ENCODE data around the gene LRP1B.

LRP1B gene

DNA sequence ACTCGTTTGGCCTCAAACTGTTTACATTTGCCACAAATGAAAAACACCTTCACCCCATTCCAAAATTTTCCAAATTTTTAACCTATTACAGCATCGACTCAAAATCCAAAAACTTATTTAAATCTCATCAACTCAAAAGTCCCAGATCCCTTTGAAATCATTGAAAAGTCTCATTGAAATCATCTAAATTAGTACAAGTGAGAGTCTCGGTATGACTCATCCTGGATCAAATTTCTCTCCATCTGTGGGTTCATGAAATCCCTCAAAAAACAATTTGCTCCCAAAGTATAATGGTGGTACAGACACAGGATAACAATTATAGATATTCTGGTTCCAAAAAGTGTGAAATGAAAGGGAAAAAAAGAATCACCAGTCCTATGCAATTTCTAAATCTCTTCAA lies 65.1 kb downstream of the LRP1B start:
- no peak for TF ChIP-seq EZH2phosphoT487 (IDR thresholded peaks at IDR 0.05; ENCODE audit: borderline replicate concordance, low read length)
- TF ChIP-seq, protein P1, sequence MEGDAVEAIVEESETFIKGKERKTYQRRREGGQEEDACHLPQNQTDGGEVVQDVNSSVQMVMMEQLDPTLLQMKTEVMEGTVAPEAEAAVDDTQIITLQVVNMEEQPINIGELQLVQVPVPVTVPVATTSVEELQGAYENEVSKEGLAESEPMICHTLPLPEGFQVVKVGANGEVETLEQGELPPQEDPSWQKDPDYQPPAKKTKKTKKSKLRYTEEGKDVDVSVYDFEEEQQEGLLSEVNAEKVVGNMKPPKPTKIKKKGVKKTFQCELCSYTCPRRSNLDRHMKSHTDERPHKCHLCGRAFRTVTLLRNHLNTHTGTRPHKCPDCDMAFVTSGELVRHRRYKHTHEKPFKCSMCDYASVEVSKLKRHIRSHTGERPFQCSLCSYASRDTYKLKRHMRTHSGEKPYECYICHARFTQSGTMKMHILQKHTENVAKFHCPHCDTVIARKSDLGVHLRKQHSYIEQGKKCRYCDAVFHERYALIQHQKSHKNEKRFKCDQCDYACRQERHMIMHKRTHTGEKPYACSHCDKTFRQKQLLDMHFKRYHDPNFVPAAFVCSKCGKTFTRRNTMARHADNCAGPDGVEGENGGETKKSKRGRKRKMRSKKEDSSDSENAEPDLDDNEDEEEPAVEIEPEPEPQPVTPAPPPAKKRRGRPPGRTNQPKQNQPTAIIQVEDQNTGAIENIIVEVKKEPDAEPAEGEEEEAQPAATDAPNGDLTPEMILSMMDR (IDR thresholded peaks at IDR 0.05; ENCODE audit: low read depth, low read length, poor library complexity, severe bottlenecking): no peak
- Histone ChIP-seq H3K4me1 (ENCODE audit: control insufficient read depth, low read length) (no peaks in the 10 kb centered on the region), H3K27me3 (ENCODE audit: control insufficient read depth, low read length) (no peaks in the 10 kb centered on the region), H3K9me2 (replicated peaks; ENCODE audit: control insufficient read depth, low read length) (no peaks in the 10 kb centered on the region), H3K27ac (ENCODE audit: low read depth, low read length) (no peak overlapping the region), H4K20me1 (ENCODE audit: control insufficient read depth, insufficient read depth, low read depth, low read length) (no peaks in the 10 kb centered on the region), H3K79me2 (ENCODE audit: control insufficient read depth, low read length) (no peaks in the 10 kb centered on the region), H3K4me3 (ENCODE audit: low read length) (no peak overlapping the region), H3K4me2 (ENCODE audit: low read length) (no peak overlapping the region), H3K9me3 (ENCODE audit: control insufficient read depth, insufficient read depth, low read length) (no peaks in the 10 kb centered on the region), H3K36me3 (ENCODE audit: control insufficient read depth, low read length) (no peaks in the 10 kb centered on the region), H3F3A (ENCODE audit: control insufficient read depth, insufficient read depth) (no peaks in the 10 kb centered on the region)

DNA sequence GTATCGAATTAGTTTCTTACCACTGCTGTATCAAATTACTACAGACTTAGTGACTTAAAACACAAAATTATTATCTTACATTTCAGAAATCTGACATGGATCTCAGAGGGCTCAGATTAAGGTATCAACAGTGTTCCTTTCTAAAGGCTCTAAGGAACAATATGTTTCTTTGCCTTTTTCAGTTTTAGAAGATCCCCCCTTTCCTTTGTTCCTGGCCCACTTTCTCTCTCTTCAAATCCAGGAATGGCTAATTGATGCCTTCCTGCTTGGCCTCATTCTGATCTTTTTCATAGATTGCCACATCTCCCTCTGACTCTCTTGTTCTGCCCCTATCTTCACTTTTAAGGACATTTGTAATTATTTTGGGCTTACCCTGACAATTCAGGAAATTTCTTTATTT lies 65.7 kb downstream of the LRP1B start:
- Histone ChIP-seq H3K4me1 (ENCODE audit: control insufficient read depth, low read length) (no peaks in the 10 kb centered on the region), H4K20me1 (ENCODE audit: control insufficient read depth, insufficient read depth, low read depth, low read length) (no peaks in the 10 kb centered on the region), H3K4me3 (ENCODE audit: low read length) (no peak overlapping the region), H3K36me3 (ENCODE audit: control insufficient read depth, low read length) (no peaks in the 10 kb centered on the region), H3F3A (ENCODE audit: control insufficient read depth, insufficient read depth) (no peaks in the 10 kb centered on the region), H3K27ac (ENCODE audit: low read depth, low read length) (no peak overlapping the region), H3K79me2 (ENCODE audit: control insufficient read depth, low read length) (no peaks in the 10 kb centered on the region), H3K27me3 (ENCODE audit: control insufficient read depth, low read length) (no peaks in the 10 kb centered on the region), H3K4me2 (ENCODE audit: low read length) (no peak overlapping the region), H3K9me3 (ENCODE audit: control insufficient read depth, insufficient read depth, low read length) (no peaks in the 10 kb centered on the region), H3K9me2 (replicated peaks; ENCODE audit: control insufficient read depth, low read length) (no peaks in the 10 kb centered on the region)
- TF ChIP-seq, protein P1 (IDR thresholded peaks at IDR 0.05; ENCODE audit: low read depth, low read length, poor library complexity, severe bottlenecking): no peak
- TF ChIP-seq EZH2phosphoT487 (IDR thresholded peaks at IDR 0.05; ENCODE audit: borderline replicate concordance, low read length): no peak

DNA sequence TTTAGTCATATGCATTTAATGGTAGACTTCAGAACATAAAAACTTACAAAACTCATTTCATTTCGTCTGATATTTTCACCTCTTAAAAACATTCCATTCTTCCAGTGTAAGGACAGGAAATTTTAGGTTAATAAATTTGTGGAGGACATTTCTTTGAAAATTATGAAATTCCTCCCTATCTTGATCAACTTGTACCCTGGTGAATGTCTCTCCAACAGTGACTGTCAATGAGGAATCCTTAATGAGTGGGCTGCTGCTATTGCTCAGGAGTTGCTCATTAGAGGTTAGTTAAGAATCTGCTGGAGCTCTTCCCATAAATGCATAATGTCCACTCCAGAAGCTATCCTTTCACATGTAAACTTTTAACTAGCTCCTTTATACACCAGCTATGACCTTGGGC lies 69.1 kb downstream of the LRP1B start:
- Histone ChIP-seq H3K9me2 (replicated peaks; ENCODE audit: control insufficient read depth, low read length) (no peaks in the 10 kb centered on the region), H3K36me3 (ENCODE audit: control insufficient read depth, low read length) (no peaks in the 10 kb centered on the region), H3K9me3 (ENCODE audit: control insufficient read depth, insufficient read depth, low read length) (no peaks in the 10 kb centered on the region), H3F3A (ENCODE audit: control insufficient read depth, insufficient read depth) (no peaks in the 10 kb centered on the region), H3K27ac (ENCODE audit: low read depth, low read length) (no peak overlapping the region), H4K20me1 (ENCODE audit: control insufficient read depth, insufficient read depth, low read depth, low read length) (no peaks in the 10 kb centered on the region), H3K4me2 (ENCODE audit: low read length) (no peak overlapping the region), H3K4me1 (ENCODE audit: control insufficient read depth, low read length) (no peaks in the 10 kb centered on the region), H3K79me2 (ENCODE audit: control insufficient read depth, low read length) (no peaks in the 10 kb centered on the region), H3K4me3 (ENCODE audit: low read length) (no peak overlapping the region), H3K27me3 (ENCODE audit: control insufficient read depth, low read length) (no peaks in the 10 kb centered on the region)
- TF ChIP-seq EZH2phosphoT487 (IDR thresholded peaks at IDR 0.05; ENCODE audit: borderline replicate concordance, low read length): no peak
- TF ChIP-seq, protein P1 (IDR thresholded peaks at IDR 0.05; ENCODE audit: low read depth, low read length, poor library complexity, severe bottlenecking): no peak

DNA sequence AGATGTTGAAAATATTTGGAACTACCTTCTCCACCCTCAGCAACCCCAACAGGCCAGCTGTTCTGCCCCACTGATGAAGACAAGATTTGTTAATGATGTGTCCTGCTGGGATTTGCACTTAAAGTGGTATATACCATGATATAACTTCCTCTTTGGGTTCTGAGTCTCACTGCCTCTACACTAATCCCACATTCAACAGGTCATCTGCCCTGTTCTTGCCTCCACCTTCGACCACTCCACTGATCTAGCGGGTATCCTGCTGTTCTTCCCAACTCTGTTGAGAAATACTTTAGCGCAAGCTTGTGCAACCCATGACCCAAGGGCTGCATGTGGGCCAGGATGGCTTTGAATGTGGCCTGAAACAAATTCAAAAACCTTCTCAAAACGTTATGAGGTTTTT lies 72.7 kb downstream of the LRP1B start:
- H3K27me3 ChIP-seq (ENCODE audit: control insufficient read depth, low read length): no peaks in the 10 kb centered on the region
- no peaks in the 10 kb centered on the region for H3K4me1 ChIP-seq (ENCODE audit: control insufficient read depth, low read length)
- H3K27ac ChIP-seq (ENCODE audit: low read depth, low read length): no peak overlapping the region
- H3K9me3 ChIP-seq (ENCODE audit: control insufficient read depth, insufficient read depth, low read length): no peaks in the 10 kb centered on the region
- H3K9me2 ChIP-seq (replicated peaks; ENCODE audit: control insufficient read depth, low read length): no peaks in the 10 kb centered on the region
- H3K4me3 ChIP-seq (ENCODE audit: low read length): no peak overlapping the region
- H3K79me2 ChIP-seq (ENCODE audit: control insufficient read depth, low read length): no peaks in the 10 kb centered on the region
- no peak for TF ChIP-seq EZH2phosphoT487 (IDR thresholded peaks at IDR 0.05; ENCODE audit: borderline replicate concordance, low read length)
- TF ChIP-seq, protein P1 (IDR thresholded peaks at IDR 0.05; ENCODE audit: low read depth, low read length, poor library complexity, severe bottlenecking): no peak
- no peaks in the 10 kb centered on the region for H4K20me1 ChIP-seq (ENCODE audit: control insufficient read depth, insufficient read depth, low read depth, low read length)
- H3F3A ChIP-seq (ENCODE audit: control insufficient read depth, insufficient read depth): no peaks in the 10 kb centered on the region
- H3K4me2 ChIP-seq (ENCODE audit: low read length): no peak overlapping the region
- H3K36me3 ChIP-seq (ENCODE audit: control insufficient read depth, low read length): no peaks in the 10 kb centered on the region
